Esophagus squamous epithelium (tissue), 4 donors: ENCODE data around the gene ZNF433.

ENCODE experiments used
- POLR2A ChIP-seq, 4 donors: fragments of 450-650 bp; IDR thresholded peaks; one replicate each; pipeline ENCODE4 v1.6.1; 2017; ENCODE audit warnings: antibody characterized with exemption in 4 of 4, mild to moderate bottlenecking in 4 of 4, moderate library complexity in 3 of 4
- TF ChIP-seq, protein P1 (sequence below), 6 experiments: fragments of 450-650 bp in 4 of 6; fragments of 200-600 bp in 2 of 6; sonication (generic) in 2 of 6; IDR thresholded peaks; one replicate each; pipeline ENCODE4 v1.5.1; 2016 to 2019; ENCODE audit warnings: antibody characterized with exemption in 6 of 6, mild to moderate bottlenecking in 4 of 6, moderate library complexity in 4 of 6

DNA sequence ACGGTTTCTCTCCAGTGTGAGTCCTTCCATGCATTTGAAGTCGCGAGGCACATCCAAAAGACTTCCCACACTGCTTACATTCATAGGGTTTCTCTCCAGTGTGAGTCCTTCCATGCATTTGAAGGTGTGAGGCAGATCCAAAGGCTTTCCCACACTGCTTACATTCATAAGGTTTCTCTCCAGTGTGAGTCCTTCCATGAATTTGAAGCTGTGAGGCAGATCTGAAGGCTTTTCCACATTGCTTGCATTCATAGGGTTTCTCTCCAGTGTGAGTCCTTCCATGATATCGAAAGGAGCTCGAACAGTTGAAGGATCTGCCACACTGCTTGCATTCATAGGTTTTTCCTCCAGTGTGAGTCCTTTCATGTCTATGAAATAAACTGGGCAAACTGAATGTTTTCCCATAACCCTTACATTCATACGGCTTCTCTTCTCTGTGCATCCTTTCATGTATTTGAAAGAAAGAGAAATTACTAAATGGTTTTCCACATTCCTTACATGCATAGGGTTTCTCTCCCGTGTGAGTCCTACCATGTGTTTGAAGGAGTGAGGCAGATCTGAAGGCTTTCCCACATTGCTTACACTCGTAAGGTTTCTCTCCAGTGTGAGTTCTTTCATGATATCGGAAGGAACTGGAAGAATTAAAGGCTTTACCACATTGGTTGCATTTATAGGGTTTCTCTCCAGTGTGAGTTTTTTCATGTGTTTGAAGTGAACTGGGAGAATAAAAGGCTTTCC, 20.3 kb downstream of the ZNF433 start:
- TF ChIP-seq, protein P1, sequence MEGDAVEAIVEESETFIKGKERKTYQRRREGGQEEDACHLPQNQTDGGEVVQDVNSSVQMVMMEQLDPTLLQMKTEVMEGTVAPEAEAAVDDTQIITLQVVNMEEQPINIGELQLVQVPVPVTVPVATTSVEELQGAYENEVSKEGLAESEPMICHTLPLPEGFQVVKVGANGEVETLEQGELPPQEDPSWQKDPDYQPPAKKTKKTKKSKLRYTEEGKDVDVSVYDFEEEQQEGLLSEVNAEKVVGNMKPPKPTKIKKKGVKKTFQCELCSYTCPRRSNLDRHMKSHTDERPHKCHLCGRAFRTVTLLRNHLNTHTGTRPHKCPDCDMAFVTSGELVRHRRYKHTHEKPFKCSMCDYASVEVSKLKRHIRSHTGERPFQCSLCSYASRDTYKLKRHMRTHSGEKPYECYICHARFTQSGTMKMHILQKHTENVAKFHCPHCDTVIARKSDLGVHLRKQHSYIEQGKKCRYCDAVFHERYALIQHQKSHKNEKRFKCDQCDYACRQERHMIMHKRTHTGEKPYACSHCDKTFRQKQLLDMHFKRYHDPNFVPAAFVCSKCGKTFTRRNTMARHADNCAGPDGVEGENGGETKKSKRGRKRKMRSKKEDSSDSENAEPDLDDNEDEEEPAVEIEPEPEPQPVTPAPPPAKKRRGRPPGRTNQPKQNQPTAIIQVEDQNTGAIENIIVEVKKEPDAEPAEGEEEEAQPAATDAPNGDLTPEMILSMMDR (IDR thresholded peaks at IDR 0.05), result no peak
- TF ChIP-seq POLR2A (IDR thresholded peaks at IDR 0.05), result no peak
